ENCODE measurements around the gene RANGAP1.

- TF ChIP-seq MAZ (IDR thresholded peaks at IDR 0.05; ENCODE audit: borderline replicate concordance, low read depth, low read length), result no peak
- TF ChIP-seq CTCF (IDR thresholded peaks at IDR 0.05), result no peak
- TF ChIP-seq SMC3 (IDR thresholded peaks at IDR 0.05), result no peak
- no peak for TF ChIP-seq ZC3H11A (IDR thresholded peaks at IDR 0.05)
- TF ChIP-seq POLR2AphosphoS2 (conservative IDR thresholded peaks at IDR 0.05; ENCODE audit: low read length), result no peak
- no peak for TF ChIP-seq POLR2A (IDR thresholded peaks at IDR 0.05; ENCODE audit: low read length)
- no peak for TF ChIP-seq MYC (IDR thresholded peaks at IDR 0.05; ENCODE audit: borderline replicate concordance, low read length)
- TF ChIP-seq RCOR1 (IDR thresholded peaks at IDR 0.05; ENCODE audit: low read depth, low read length), result no peak
- no peak for TF ChIP-seq MAX (IDR thresholded peaks at IDR 0.05)
- no peak for TF ChIP-seq HMGXB4 (CRISPR knock-in tag; IDR thresholded peaks at IDR 0.05; ENCODE audit: borderline replicate concordance)
- no peak for TF ChIP-seq JUN (IDR thresholded peaks at IDR 0.05)
- TF ChIP-seq KDM1A (IDR thresholded peaks at IDR 0.05; ENCODE audit: low read depth), result no peak
Observed at GRCh38 chr22:41216984-41217383, 69.0 kb downstream of the RANGAP1 start.
